PC-3 (cell line): Measurements from ENCODE around the gene EMID1.

ENCODE experiments used
- CTCF ChIP-seq: fragments of 300-600 bp; sonication (generic); conservative IDR thresholded peaks from 2 replicates; pipeline ENCODE4 v1.5.1; 2017; ENCODE audit warnings: antibody characterized with exemption, low read depth, mild to moderate bottlenecking, low read length
- EZH2 ChIP-seq: fragments of 300-600 bp; sonication (generic); IDR thresholded peaks from one replicate; pipeline ENCODE4 v1.6.1; 2017; ENCODE audit warnings: antibody characterized with exemption, mild to moderate bottlenecking, low read length; ENCODE audit not compliant: unreplicated experiment

DNA sequence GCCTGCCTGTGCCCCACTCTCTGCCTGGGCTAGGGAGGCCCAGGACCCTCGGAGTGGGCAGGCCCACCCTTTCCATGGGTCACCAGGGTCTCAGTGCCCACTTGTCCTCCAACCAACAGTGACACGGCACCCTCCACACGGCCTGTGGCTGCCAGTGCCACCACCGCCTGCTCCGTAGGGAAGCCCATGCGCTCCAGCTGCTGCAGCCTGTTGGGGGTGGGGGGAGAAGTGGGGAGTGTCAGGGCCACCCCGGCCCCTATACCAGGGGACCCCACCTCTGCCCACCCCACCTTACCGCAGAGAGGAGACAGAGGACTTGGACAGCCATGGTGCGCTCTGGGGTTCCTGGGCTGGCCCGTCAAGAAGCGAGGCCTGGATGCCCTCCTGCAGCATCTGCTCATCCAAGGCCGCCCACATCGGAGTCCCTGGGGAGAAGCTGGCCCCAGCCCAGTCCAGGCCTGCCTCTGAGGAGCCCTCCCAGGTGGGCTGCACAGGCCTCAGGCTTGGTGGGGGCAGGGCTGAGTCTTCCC, 54.4 kb downstream of the EMID1 start:
- TF ChIP-seq EZH2 (no peak), CTCF (no peak)
